HG03378 (cell line): Measurements from ENCODE around the gene HECTD2.
"Not testable (repeated sequence)": the region's sequence is repeated elsewhere in the genome, so short reads cannot be mapped to it uniquely, and the experiment has no call there.

ENCODE experiments used
- ATAC-seq: cut with Tn5 transposase; IDR thresholded peaks from one replicate; pipeline ENCODE4 v1.9.1; 2021; ENCODE audit warnings: mild to moderate bottlenecking, moderate library complexity; ENCODE audit not compliant: unreplicated experiment

Gene HECTD2

GRCh38 chr10:91409869-91410637, at the start of gene HECTD2:
Gene HECTD2, plus strand, starts transcription at chr10:91410344. Its CDS starts 95 bp downstream, at chr10:91410439.
- ATAC-seq = peak; percentile 65

DNA sequence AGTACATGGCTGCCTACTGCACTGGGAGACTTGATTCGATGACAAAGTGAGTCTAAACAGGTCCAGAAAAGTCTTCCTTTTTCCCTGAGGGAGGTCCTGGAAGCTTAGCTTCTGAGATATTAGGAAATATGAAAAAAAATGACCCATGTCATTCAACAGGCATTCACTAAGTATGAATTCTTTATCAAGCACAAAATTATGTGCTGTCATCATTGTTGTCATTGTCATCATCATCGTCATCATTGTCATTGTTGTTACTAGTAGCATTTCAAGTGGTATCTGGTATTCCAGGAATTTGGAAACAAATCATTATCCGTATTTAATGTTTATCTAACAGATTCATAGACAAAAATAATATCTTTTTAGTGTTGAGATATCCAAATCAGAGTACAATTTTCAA, 49.7 kb upstream of the HECTD2 start:
- no peak for ATAC-seq

DNA sequence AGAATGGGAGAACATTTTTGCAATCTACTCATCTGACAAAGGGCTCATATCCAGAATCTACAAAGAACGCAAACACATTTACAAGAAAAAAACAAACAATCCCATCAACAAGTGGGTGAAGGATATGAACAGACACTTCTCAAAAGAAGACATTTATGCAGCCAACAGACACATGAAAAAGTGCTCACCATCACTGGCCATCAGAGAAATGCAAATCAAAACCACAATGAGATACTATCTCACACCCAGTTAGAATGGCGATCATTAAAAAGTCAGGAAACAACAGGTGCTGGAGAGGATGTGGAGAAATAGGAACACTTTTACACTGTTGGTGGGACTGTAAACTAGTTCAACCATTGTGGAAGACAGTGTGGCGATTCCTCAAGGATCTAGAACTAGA, 44.6 kb upstream of the HECTD2 start:
- not testable (repeated sequence) for ATAC-seq

GRCh38 chr10:91366704-91367103, 43.4 kb upstream of the HECTD2 start:
- no peak for ATAC-seq

DNA sequence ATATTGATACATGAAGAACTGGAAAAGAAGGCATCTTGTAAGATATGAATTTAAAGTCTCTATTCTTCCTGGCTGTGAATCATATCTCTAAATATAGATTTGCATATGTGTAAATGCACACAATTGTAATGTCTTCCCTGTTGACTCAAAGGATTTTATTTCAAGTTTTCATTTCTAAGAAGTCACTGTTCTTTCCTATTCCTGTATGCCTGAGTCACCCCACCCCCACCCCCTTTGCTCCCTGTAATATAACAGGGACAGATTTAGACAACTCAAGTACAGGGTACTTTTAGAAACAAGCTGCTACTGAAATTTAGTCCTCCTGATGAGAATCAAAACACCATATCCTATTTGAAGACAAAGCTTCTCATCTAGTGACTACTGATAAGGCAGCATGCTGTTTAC, 43.0 kb upstream of the HECTD2 start:
- ATAC-seq = no peak

DNA sequence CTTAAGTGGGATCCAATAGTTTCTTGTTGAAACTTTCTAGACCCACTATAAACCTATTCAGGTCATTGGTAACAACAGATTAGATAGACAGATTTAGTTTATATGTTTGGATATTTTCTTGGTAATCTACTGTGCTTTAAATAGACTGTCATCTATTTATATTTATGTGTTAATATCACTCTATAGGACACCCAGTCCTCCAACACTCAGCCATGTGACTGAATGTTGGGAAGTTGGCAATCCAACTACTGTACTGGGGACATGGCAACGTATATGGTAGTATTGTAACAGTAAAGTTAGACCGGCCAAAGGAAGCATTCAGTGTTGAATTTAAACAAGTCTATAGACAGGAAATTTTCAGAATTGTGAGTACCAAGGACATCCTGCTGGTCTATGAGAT, 42.6 kb upstream of the HECTD2 start:
- no peak for ATAC-seq

- not testable (repeated sequence) for ATAC-seq
These were observed 40.1 kb upstream of the HECTD2 start for GRCh38 chr10:91369978-91370589.

DNA sequence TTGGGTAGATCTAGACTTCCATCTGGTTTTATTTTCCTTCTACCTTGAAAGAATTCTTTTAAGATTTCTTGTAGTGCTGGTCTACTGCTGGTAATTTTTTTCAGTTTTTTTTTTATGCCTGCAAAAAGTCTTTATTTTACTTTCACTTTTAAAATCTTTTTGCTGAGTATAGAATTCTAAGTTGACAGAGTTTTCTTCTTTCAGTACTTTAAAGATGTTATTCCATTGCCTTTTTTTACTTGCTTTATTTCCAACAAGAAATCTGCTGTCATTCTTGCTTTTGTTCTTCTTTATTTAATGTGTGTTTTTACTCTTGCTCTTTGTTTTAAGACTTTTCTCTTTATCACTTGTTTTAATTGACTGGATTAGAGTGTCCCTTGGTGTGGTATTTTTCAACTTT, 36.1 kb upstream of the HECTD2 start:
- ATAC-seq = no peak

GRCh38 chr10:91378061-91378460, 32.1 kb upstream of the HECTD2 start:
- ATAC-seq = no peak

- ATAC-seq = no peak
These were observed 29.3 kb upstream of the HECTD2 start for GRCh38 chr10:91380873-91381256.

GRCh38 chr10:91381257-91381891, 28.8 kb upstream of the HECTD2 start:
- ATAC-seq = no peak

GRCh38 chr10:91385306-91386085, 24.6 kb upstream of the HECTD2 start:
- no peak for ATAC-seq

GRCh38 chr10:91389636-91390512, 20.3 kb upstream of the HECTD2 start:
- ATAC-seq = peak; percentile 89

GRCh38 chr10:91390513-91390825, 19.7 kb upstream of the HECTD2 start:
- ATAC-seq = not testable (repeated sequence)

DNA sequence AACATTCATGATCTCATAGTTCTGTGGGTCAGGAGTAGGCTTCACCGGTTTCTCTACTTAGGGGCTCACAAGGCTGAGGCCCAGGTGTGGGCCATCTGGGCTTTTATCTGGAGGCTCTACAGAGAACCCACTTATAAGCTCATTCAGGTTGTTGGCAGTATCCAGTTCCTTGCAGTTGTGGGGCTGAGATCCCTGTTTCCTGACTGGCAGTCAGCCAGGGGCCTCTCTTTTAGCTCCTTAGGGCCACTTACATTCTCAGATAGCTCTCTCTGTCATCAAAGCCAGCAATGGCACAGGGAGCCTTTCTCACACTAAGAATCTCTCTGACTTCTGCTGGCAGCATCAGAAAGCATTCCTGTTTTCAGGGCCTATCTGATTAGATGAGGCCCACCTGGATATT, 18.2 kb upstream of the HECTD2 start:
- no peak for ATAC-seq

- ATAC-seq = no peak
These were observed 3.8 kb upstream of the HECTD2 start for GRCh38 chr10:91406322-91406721.

- peak; percentile 29 for ATAC-seq
These were observed 875 bp upstream of the HECTD2 start for GRCh38 chr10:91409069-91409868.

DNA sequence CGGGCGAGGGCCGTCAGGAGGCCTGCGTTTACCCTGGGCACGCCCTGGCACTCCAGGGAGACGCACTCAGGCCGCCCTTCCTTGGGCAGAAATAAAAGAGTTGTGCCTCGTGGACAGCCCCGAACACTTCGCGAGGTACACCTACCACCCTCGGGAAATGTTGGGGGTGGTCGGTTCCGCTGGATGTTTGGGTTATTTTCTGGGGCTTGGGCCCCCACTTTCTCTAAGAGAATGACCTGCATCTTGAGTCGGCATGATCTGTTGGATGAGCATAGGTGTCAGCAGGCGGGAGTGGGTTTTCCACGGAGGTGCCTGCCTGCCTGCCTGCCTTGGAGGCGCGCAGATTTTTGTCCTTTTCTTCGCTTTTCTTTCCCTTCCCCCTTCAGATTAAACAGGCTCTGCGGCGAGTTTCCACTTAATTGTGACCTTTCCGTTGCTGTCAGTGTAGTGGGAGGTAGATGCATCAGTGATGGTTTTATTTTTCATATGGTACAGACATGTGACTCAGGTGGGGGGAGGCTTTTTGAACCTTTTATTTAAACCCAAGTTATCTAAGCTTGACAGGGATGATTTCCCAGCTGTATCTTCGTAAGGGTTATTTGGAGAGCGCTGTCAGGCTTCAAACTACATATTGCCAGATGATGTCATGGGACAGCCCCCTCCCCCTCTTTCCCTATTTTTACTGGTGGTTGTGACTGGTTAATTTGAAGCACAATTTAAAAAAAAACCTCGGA, 661 bp downstream of the HECTD2 start:
- peak; percentile 6 for ATAC-seq

GRCh38 chr10:91411621-91412020, 1.5 kb downstream of the HECTD2 start:
- no peak for ATAC-seq
